Measurements from ENCODE around the gene CRMP1.

DNA sequence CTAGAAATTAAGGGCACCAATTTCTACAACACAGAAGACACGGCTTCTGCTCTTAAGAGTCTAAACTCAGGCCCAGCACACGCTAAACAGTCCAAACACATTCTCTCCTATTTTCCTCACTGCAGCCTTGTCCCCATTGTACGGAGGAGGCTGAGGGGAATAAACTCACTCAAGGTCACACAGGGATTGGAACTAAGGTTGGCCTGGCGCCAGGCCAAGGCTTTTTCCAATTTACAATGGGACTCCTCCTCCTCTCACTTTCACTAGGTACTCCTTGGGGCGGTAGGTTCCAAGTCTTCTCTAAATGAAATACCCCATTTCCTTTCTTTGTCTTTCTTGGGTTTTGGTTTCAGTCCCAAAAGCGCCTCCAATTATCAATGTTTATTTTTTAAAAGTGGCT lies 48.7 kb upstream of the CRMP1 start:
- TF ChIP-seq, protein P1, sequence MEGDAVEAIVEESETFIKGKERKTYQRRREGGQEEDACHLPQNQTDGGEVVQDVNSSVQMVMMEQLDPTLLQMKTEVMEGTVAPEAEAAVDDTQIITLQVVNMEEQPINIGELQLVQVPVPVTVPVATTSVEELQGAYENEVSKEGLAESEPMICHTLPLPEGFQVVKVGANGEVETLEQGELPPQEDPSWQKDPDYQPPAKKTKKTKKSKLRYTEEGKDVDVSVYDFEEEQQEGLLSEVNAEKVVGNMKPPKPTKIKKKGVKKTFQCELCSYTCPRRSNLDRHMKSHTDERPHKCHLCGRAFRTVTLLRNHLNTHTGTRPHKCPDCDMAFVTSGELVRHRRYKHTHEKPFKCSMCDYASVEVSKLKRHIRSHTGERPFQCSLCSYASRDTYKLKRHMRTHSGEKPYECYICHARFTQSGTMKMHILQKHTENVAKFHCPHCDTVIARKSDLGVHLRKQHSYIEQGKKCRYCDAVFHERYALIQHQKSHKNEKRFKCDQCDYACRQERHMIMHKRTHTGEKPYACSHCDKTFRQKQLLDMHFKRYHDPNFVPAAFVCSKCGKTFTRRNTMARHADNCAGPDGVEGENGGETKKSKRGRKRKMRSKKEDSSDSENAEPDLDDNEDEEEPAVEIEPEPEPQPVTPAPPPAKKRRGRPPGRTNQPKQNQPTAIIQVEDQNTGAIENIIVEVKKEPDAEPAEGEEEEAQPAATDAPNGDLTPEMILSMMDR (IDR thresholded peaks at IDR 0.05), result no peak
- TF ChIP-seq POLR2A (IDR thresholded peaks at IDR 0.05), result no peak

Data from body of pancreas (tissue), 4 donors.